ENCODE measurements around the gene AGAP3.

DNA sequence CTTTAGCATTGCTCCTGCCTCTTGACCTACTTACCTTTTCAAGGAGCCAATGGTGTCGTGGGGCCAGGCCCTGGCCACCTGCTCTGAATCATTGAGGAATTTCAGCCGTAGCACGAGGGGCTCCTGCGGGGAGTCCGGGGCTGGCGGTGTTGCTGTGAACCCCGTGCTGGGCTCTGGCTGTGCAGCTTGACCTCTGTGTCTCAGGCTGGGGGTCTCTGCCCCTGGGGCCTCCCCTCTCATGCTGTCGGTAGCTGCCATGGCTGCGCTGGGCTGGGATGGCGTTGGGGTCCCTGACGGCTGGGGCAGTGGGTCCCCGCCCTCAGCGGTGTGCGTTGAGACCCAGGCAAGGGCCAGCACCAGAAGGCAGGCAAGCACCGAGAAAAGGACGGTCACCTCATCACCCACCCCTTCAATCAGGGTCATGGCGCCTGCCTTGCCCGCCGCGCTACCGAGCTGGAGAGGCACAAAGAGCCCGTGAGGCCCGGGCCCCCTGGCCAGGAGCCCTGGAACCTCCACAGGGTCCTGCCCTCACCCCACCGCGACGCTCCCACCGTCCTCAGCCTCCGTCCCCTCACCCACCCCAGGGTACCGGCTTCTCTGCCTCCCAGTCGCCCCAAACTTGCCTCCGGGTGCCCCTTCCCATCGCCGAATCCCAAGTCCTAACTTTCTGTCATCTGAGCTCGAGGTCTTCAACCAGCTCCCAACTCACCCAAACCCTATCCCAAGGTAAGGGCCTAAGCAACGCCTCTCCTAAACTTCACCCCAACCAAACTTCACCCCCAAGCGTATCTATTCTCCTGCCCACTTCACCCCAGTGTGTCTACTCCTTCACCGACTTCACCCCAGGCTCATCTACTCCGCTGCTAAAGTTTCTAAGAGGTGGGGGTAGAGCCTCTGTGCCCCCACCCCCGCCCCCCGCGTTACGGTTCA is 3.9 kb upstream of the AGAP3 start:
- TF ChIP-seq, protein P1, sequence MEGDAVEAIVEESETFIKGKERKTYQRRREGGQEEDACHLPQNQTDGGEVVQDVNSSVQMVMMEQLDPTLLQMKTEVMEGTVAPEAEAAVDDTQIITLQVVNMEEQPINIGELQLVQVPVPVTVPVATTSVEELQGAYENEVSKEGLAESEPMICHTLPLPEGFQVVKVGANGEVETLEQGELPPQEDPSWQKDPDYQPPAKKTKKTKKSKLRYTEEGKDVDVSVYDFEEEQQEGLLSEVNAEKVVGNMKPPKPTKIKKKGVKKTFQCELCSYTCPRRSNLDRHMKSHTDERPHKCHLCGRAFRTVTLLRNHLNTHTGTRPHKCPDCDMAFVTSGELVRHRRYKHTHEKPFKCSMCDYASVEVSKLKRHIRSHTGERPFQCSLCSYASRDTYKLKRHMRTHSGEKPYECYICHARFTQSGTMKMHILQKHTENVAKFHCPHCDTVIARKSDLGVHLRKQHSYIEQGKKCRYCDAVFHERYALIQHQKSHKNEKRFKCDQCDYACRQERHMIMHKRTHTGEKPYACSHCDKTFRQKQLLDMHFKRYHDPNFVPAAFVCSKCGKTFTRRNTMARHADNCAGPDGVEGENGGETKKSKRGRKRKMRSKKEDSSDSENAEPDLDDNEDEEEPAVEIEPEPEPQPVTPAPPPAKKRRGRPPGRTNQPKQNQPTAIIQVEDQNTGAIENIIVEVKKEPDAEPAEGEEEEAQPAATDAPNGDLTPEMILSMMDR (IDR thresholded peaks at IDR 0.05) = no peak
- TF ChIP-seq POLR2A (IDR thresholded peaks at IDR 0.05) = no peak
